H1 (cell line): ENCODE results near the gene C15orf39. TPM values are rescaled to one million over a fixed set of nuclear protein-coding genes. Genes with fewer than 3 reads are reported as not detected.

ENCODE experiments used
- CTCF ChIA-PET: fragments of 300-600 bp; sonication (Branson Sonifier 250); formaldehyde crosslinking; loops from one replicate; lab custom pipeline; 2021; ENCODE audit not compliant: partially characterized antibody; lab: Charles Lee
- POLR2A ChIA-PET: fragments of 300-600 bp; sonication (Branson Sonifier 250); formaldehyde crosslinking; loops from one replicate; lab custom pipeline; 2021; ENCODE audit warnings: inconsistent platforms; ENCODE audit not compliant: partially characterized antibody; lab: Charles Lee
- DNase-seq, 2 experiments: peaks; one replicate each; pipeline versions ENCODE4 v3.0.0 to v3.0.0-alpha.2; 2010 to 2022; ENCODE audit warnings: low spot score in 2 of 2, low read depth in 1 of 2, mixed read lengths in 1 of 2
- FAIRE-seq: peaks from 2 replicates; lab custom pipeline; 2011; peaks lifted over from hg19 to GRCh38; lab: Jason Lieb, UNC
- H2AFZ ChIP-seq: 2 replicates; pipeline ENCODE4 v1.8.1; 2012; ENCODE audit warnings: low read length, inconsistent platforms
- H2AK5ac ChIP-seq: 2 replicates; pipeline ENCODE4 v1.6.1; 2013; ENCODE audit warnings: low read depth, low read length
- H2BK120ac ChIP-seq: replicated peaks from 2 replicates; pipeline ENCODE3; 2013; ENCODE audit warnings: low read depth, low read length, inconsistent platforms
- H2BK12ac ChIP-seq: 2 replicates; pipeline ENCODE4 v1.6.1; 2013; ENCODE audit warnings: low read depth, low read length
- H2BK15ac ChIP-seq: 2 replicates; pipeline ENCODE4 v1.6.1; 2013; ENCODE audit warnings: low read length
- H2BK20ac ChIP-seq: 2 replicates; pipeline ENCODE4 v1.6.1; 2013; ENCODE audit warnings: low read length
- H2BK5ac ChIP-seq: 2 replicates; pipeline ENCODE4 v1.6.1; 2013; ENCODE audit warnings: low read depth, low read length
- H3K14ac ChIP-seq: 2 replicates; pipeline ENCODE4 v1.6.1; 2013; ENCODE audit warnings: inconsistent platforms; ENCODE audit not compliant: insufficient read length
- H3K18ac ChIP-seq: 2 replicates; pipeline ENCODE4 v1.6.1; 2013; ENCODE audit warnings: low read length; ENCODE audit errors: extremely low read depth
- H3K23ac ChIP-seq: 2 replicates; pipeline ENCODE4 v1.6.1; 2013; ENCODE audit warnings: inconsistent platforms; ENCODE audit not compliant: insufficient read length
- H3K23me2 ChIP-seq: 2 replicates; pipeline ENCODE4 v1.6.1; 2013; ENCODE audit warnings: low read depth, low read length
- H3K27ac ChIP-seq: 2 replicates; pipeline ENCODE4 v1.6.1; 2011; ENCODE audit warnings: low read depth, low read length, inconsistent platforms
- H3K27me3 ChIP-seq, 4 experiments: replicated peaks in 1 of 4; 1 replicate in 1 of 4; 2 replicates in 3 of 4; pipeline versions ENCODE4 v1.6.1 to v1.8.1; 2011 to 2013; ENCODE audit warnings: low read length in 3 of 4, mild to moderate bottlenecking in 3 of 4, inconsistent platforms in 2 of 4, mixed read lengths in 2 of 4, moderate library complexity in 1 of 4; ENCODE audit not compliant: control insufficient read depth in 3 of 4, insufficient read depth in 3 of 4; ENCODE audit errors: extremely low read depth in 1 of 4
- H3K36me3 ChIP-seq, 4 experiments: 2 replicates each; pipeline versions ENCODE4 v1.6.1 to v1.8.1; 2011 to 2013; ENCODE audit warnings: mild to moderate bottlenecking in 4 of 4, low read length in 3 of 4, moderate library complexity in 2 of 4, control low read depth in 1 of 4, inconsistent platforms in 1 of 4; ENCODE audit not compliant: insufficient read depth in 4 of 4, control insufficient read depth in 2 of 4
- H3K4ac ChIP-seq: replicated peaks from 2 replicates; pipeline ENCODE3; 2013; ENCODE audit warnings: low read length, low read depth, mixed read lengths, inconsistent platforms; ENCODE audit not compliant: insufficient read length
- H3K4me1 ChIP-seq, 4 experiments: replicated peaks in 1 of 4; 1 replicate in 1 of 4; 2 replicates in 3 of 4; pipeline versions ENCODE4 v1.6.1 to v1.8.1; 2011 to 2013; ENCODE audit warnings: low read length in 3 of 4, inconsistent platforms in 2 of 4, mixed read lengths in 1 of 4; ENCODE audit not compliant: insufficient read depth in 4 of 4, control insufficient read depth in 3 of 4
- H3K4me2 ChIP-seq, 2 experiments: 2 replicates each; pipeline versions ENCODE4 v1.6.1 to v1.8.1; 2011 to 2013; ENCODE audit warnings: low read depth in 2 of 2, low read length in 2 of 2, control low read depth in 1 of 2, inconsistent platforms in 1 of 2, mild to moderate bottlenecking in 1 of 2; ENCODE audit not compliant: insufficient read depth in 1 of 2
- H3K4me3 ChIP-seq, 4 experiments: fragments of 200-600, 300-600 bp in 1 of 4; sonication (generic), shearing (Covaris generic), sonication (Bioruptor Twin) in 1 of 4; 2 replicates each; pipeline versions ENCODE4 v1.5.1 to v1.8.1; 2011 to 2016; ENCODE audit warnings: low read length in 4 of 4, low read depth in 3 of 4, control low read depth in 2 of 4, inconsistent platforms in 2 of 4, mild to moderate bottlenecking in 2 of 4, mixed read lengths in 1 of 4, moderate library complexity in 1 of 4; ENCODE audit not compliant: insufficient read depth in 2 of 4; ENCODE audit errors: extremely low read depth in 1 of 4
- H3K56ac ChIP-seq: replicated peaks from 2 replicates; pipeline ENCODE3; 2013; ENCODE audit warnings: low read depth, mild to moderate bottlenecking, mixed read lengths, low read length, inconsistent platforms; ENCODE audit not compliant: insufficient read length
- H3K79me1 ChIP-seq: 2 replicates; pipeline ENCODE4 v1.6.1; 2013; ENCODE audit warnings: low read depth, low read length, control low read depth
- H3K79me2 ChIP-seq, 2 experiments: 2 replicates each; pipeline versions ENCODE4 v1.6.1 to v1.8.1; 2012 to 2013; ENCODE audit warnings: low read length in 2 of 2, mild to moderate bottlenecking in 2 of 2, inconsistent platforms in 1 of 2; ENCODE audit not compliant: insufficient read depth in 2 of 2, control insufficient read depth in 1 of 2
- H3K9ac ChIP-seq, 4 experiments: replicated peaks in 1 of 4; 1 replicate in 1 of 4; 2 replicates in 3 of 4; pipeline versions ENCODE4 v1.6.1 to v1.8.1; 2011 to 2013; ENCODE audit warnings: low read depth in 3 of 4, low read length in 3 of 4, control low read depth in 2 of 4, mild to moderate bottlenecking in 2 of 4, moderate library complexity in 2 of 4, inconsistent platforms in 1 of 4; ENCODE audit errors: extremely low read depth in 1 of 4
- H3K9me3 ChIP-seq, 2 experiments: 2 replicates each; pipeline versions ENCODE4 v1.6.1 to v1.8.1; 2012 to 2013; ENCODE audit warnings: mild to moderate bottlenecking in 2 of 2, moderate library complexity in 2 of 2, control low read depth in 1 of 2, inconsistent platforms in 1 of 2, low read depth in 1 of 2, low read length in 1 of 2, mixed read lengths in 1 of 2; ENCODE audit not compliant: insufficient read depth in 2 of 2
- H4K20me1 ChIP-seq, 2 experiments: replicated peaks in 1 of 2; 2 replicates each; pipeline versions ENCODE3 to v1.8.1; 2011 to 2013; ENCODE audit warnings: inconsistent platforms in 2 of 2, low read length in 2 of 2, mild to moderate bottlenecking in 1 of 2; ENCODE audit not compliant: insufficient read depth in 2 of 2, control insufficient read depth in 1 of 2
- H4K5ac ChIP-seq: 2 replicates; pipeline ENCODE4 v1.6.1; 2013; ENCODE audit warnings: low read length, low read depth, mixed read lengths, inconsistent platforms; ENCODE audit not compliant: insufficient read length
- H4K8ac ChIP-seq: 2 replicates; pipeline ENCODE4 v1.8.0; 2013; ENCODE audit warnings: mild to moderate bottlenecking, moderate library complexity, low read length, inconsistent platforms; ENCODE audit not compliant: insufficient read depth; ENCODE audit errors: extremely low read depth
- H4K91ac ChIP-seq: replicated peaks from 2 replicates; pipeline ENCODE3; 2013; ENCODE audit warnings: low read length, mixed read lengths, inconsistent platforms; ENCODE audit not compliant: insufficient read length
- EGR1 ChIP-seq: IDR thresholded peaks from 2 replicates; pipeline ENCODE4 v1.6.1; 2011; ENCODE audit warnings: low read depth, low read length, borderline replicate concordance
- HDAC2 ChIP-seq, 2 experiments: fragments of 300-600 bp in 1 of 2; sonication (generic) in 1 of 2; IDR thresholded peaks; 2 replicates each; pipeline ENCODE4 v1.6.1; 2011 to 2012; ENCODE audit warnings: low read depth in 2 of 2, low read length in 2 of 2, mild to moderate bottlenecking in 2 of 2, moderate library complexity in 2 of 2, borderline replicate concordance in 1 of 2, inconsistent platforms in 1 of 2
- KDM4A ChIP-seq: IDR thresholded peaks from one replicate; pipeline ENCODE4 v1.7.1; 2012; ENCODE audit warnings: low read depth, mild to moderate bottlenecking, moderate library complexity, low read length, inconsistent platforms; ENCODE audit not compliant: severe bottlenecking
- ZNF274 ChIP-seq: IDR thresholded peaks from 2 replicates; pipeline ENCODE4 v1.7.0; 2012; ENCODE audit warnings: low read length, borderline replicate concordance; ENCODE audit errors: extremely low read depth
- WGBS, 2 experiments: shearing (Covaris generic) in 1 of 2; methylation state at CpG; one replicate each; pipeline versions ENCODE4 v1.1.6 to v1.1.7; 2013 to 2015; ENCODE audit warnings: low lambda C conversion rate in 2 of 2, mixed read lengths in 2 of 2, inconsistent platforms in 1 of 2, low coverage in 1 of 2, missing lambda C conversion rate in 1 of 2; ENCODE audit not compliant: insufficient replicate concordance in 2 of 2, insufficient coverage in 1 of 2, insufficient read length in 1 of 2; ENCODE audit errors: extremely low coverage in 1 of 2, missing lambda C conversion rate in 1 of 2; 5-methylcytosine and 5-hydroxymethylcytosine counted together
- polyA plus RNA-seq, 7 experiments: library from polyadenylated mRNA; depleted of rRNA in 3 of 7; stranded (reverse) in 5 of 7; unstranded in 2 of 7; fragments of >200 nt in 5 of 7; fragments of 200-250 nt in 2 of 7; gene quantifications; 1 replicate in 5 of 7; 2 replicates in 1 of 7; 4 replicates in 1 of 7; pipeline versions ENCODE4 v1.2.1 to v1.2.3, GENCODE V29; 2011 to 2013; ENCODE audit warnings: missing spikeins in 2 of 7, mixed read lengths in 2 of 7
- total RNA-seq: library from RNA; stranded (reverse); fragmentation: NEBNext Ultra II Directional; extraction: Animal tissue kit (Norgen Biotek cat#: 25700); gene quantifications from 2 replicates; pipeline ENCODE4 v1.2.1, GENCODE V29; 2021
- TF ChIP-seq, protein P1 (sequence below), 3 experiments: IDR thresholded peaks; 1 replicate in 2 of 3; 2 replicates in 1 of 3; pipeline versions ENCODE4 v1.5.1 to v1.6.1; 2011; ENCODE audit warnings: low read length in 3 of 3, mild to moderate bottlenecking in 3 of 3, inconsistent platforms in 2 of 3, low read depth in 1 of 3, moderate library complexity in 1 of 3; ENCODE audit not compliant: insufficient read depth in 1 of 3; ENCODE audit errors: control extremely low read depth in 1 of 3

Gene C15orf39
- total and polyA plus RNA-seq, 2 of the 8 experiments (the other 6 are each of a cell fraction or from before 2014, with no cell fraction given) = 13.8 to 38.5 TPM

DNA sequence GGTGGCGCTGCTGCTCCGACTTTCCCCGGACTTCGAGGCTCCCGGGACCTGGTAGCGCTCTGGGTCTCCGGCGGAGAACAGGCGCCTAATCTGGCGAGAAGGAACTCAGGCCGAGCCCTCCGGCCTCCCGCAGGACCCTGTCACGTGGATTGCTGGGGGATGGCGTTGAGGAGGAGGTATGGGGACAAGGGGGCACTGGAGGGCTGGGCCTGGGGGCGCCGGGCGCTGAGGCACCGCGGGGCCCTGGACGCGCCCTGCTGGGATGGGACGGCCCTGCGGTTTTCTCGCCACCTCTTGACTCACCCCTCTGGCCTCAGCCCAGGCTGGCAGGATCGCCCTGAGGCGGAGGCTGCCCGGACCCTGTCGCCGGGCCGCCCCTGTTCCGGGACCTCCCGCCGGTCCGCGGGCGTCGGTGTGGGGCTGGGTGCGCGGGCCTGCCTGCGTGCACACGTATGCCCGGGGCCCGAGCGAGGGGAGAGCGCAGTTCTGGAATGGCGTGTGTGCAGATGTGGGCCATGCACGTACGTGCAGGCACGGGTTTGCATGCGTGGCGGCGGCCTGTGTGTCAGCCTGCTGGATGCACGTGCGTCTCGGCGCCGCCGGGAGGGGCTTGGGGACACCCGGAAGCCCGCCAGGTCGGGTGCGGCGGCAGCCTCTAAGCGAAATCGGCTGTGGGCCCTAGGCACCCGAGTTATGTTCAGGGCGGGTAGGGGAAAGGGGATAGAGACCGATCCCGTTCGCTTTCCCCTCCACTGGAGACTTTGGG lies 752 bp downstream of the C15orf39 start:
- H3K36me3 ChIP-seq = peaks cover 0 to 7% (median 5%) of the 10 kb centered on the region in 4 experiments; a peak in 6 of 8 replicates
- DNase-seq (no peak), FAIRE-seq (no peak)
- H3K23ac ChIP-seq = no peak overlapping the region
- H2BK20ac ChIP-seq = no peak overlapping the region
- H2BK12ac ChIP-seq = peak overlapping the region; percentile 60; the same call in 1 of the 2 replicates
- peak overlapping the region; percentile 82 to 94 for H3K4me2 ChIP-seq
- peak overlapping the region; percentile 94 for H3K18ac ChIP-seq
- ChIA-PET POLR2A (interaction anchor here (1.0 to 4.0 kb wide), 17 partner anchors 7 to 245 kb away, joined by 3 to 22 read pairs (median 7); partner anchors contain the start of gene RPP25), CTCF (interaction anchor here (0.9 to 8.3 kb wide), 24 partner anchors 11 to 207 kb away, joined by 3 to 97 read pairs (median 8); partner anchors contain the start of gene SCAMP5)
- H3K27me3 ChIP-seq = peaks cover 0 to 6% (median 2%) of the 10 kb centered on the region in 4 experiments; a peak in 1 of 7 replicates
- peak overlapping the region; percentile 70 to 89 (median 82) for H3K4me3 ChIP-seq
- 1% methylated on average over 57 of the region's 71 CpGs; no CpG with 5 or more reads in 1 of the 2 experiments for WGBS, 2 experiments
- no peaks in the 10 kb centered on the region for H3K9me3 ChIP-seq
- H2BK5ac ChIP-seq = no peak overlapping the region; the same call in 1 of the 2 replicates
- no peak overlapping the region for H4K5ac ChIP-seq
- peaks cover 17% of the 10 kb centered on the region; the same call in 1 of the 2 replicates for H3K23me2 ChIP-seq
- H4K8ac ChIP-seq = peak overlapping the region; percentile 45
- H4K20me1 ChIP-seq = peaks cover 28 to 29% of the 10 kb centered on the region in 2 experiments
- peaks cover 19 to 51% of the 10 kb centered on the region in 2 experiments; a peak in 3 of 4 replicates for H3K79me2 ChIP-seq
- H2BK120ac ChIP-seq = no peak overlapping the region
- no peak overlapping the region for H3K14ac ChIP-seq
- peak overlapping the region; percentile 71 for H3K56ac ChIP-seq
- H2AFZ ChIP-seq = no peak overlapping the region; the same call in 1 of the 2 replicates
- H3K27ac ChIP-seq = no peak overlapping the region; the same call in 1 of the 2 replicates
- H4K91ac ChIP-seq = peak overlapping the region; percentile 62
- H3K4ac ChIP-seq = no peak overlapping the region
- peaks cover 7% of the 10 kb centered on the region for H3K79me1 ChIP-seq
- peak overlapping the region in 3 of 4 experiments; percentile 47 to 63 (median 56); a peak in 6 of 7 replicates for H3K9ac ChIP-seq
- no peak overlapping the region for H2BK15ac ChIP-seq
- H2AK5ac ChIP-seq = no peak overlapping the region
- peaks cover 0 to 38% (median 20%) of the 10 kb centered on the region in 4 experiments; a peak in 6 of 7 replicates for H3K4me1 ChIP-seq
- TF ChIP-seq ZNF274 = no peak
- peak in 1 of 2 experiments; percentile 39; a peak in 1 of 4 replicates for TF ChIP-seq HDAC2 (IDR thresholded peaks at IDR 0.05; ENCODE audit: borderline replicate concordance in 1 of 2, low read depth in 2 of 2, low read length in 2 of 2)
- no peak for TF ChIP-seq EGR1
- peak; percentile 60 for TF ChIP-seq KDM4A
- TF ChIP-seq, protein P1, sequence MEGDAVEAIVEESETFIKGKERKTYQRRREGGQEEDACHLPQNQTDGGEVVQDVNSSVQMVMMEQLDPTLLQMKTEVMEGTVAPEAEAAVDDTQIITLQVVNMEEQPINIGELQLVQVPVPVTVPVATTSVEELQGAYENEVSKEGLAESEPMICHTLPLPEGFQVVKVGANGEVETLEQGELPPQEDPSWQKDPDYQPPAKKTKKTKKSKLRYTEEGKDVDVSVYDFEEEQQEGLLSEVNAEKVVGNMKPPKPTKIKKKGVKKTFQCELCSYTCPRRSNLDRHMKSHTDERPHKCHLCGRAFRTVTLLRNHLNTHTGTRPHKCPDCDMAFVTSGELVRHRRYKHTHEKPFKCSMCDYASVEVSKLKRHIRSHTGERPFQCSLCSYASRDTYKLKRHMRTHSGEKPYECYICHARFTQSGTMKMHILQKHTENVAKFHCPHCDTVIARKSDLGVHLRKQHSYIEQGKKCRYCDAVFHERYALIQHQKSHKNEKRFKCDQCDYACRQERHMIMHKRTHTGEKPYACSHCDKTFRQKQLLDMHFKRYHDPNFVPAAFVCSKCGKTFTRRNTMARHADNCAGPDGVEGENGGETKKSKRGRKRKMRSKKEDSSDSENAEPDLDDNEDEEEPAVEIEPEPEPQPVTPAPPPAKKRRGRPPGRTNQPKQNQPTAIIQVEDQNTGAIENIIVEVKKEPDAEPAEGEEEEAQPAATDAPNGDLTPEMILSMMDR (IDR thresholded peaks at IDR 0.05; ENCODE audit: control extremely low read depth in 1 of 3, insufficient read depth in 1 of 3, low read depth in 1 of 3, low read length in 3 of 3) = peak in 1 of 3 experiments; percentile 4; a peak in 1 of 4 replicates
